Choroid plexus epithelial cell (primary cell): ENCODE measurements around the gene SARM1.

ENCODE experiments used
- DNase-seq: peaks from one replicate; pipeline ENCODE4 v3.0.0-alpha.2; 2010; ENCODE audit warnings: low read depth
- H3K4me3 ChIP-seq: 2 replicates; pipeline ENCODE4 v1.5.1; 2011; ENCODE audit warnings: low read depth, mild to moderate bottlenecking, control low read depth, low read length, moderate library complexity
- TF ChIP-seq, protein P1 (sequence below): conservative IDR thresholded peaks from 2 replicates; pipeline ENCODE4 v1.5.1; 2011; ENCODE audit warnings: low read depth, mild to moderate bottlenecking, control low read depth, inconsistent platforms, low read length, moderate library complexity

Gene SARM1

GRCh38 chr17:28368915-28369683 lies 2.4 kb upstream of the SARM1 start:
- no peak overlapping the region for H3K4me3 ChIP-seq
- DNase-seq: no peak
- TF ChIP-seq, protein P1, sequence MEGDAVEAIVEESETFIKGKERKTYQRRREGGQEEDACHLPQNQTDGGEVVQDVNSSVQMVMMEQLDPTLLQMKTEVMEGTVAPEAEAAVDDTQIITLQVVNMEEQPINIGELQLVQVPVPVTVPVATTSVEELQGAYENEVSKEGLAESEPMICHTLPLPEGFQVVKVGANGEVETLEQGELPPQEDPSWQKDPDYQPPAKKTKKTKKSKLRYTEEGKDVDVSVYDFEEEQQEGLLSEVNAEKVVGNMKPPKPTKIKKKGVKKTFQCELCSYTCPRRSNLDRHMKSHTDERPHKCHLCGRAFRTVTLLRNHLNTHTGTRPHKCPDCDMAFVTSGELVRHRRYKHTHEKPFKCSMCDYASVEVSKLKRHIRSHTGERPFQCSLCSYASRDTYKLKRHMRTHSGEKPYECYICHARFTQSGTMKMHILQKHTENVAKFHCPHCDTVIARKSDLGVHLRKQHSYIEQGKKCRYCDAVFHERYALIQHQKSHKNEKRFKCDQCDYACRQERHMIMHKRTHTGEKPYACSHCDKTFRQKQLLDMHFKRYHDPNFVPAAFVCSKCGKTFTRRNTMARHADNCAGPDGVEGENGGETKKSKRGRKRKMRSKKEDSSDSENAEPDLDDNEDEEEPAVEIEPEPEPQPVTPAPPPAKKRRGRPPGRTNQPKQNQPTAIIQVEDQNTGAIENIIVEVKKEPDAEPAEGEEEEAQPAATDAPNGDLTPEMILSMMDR: no peak

DNA sequence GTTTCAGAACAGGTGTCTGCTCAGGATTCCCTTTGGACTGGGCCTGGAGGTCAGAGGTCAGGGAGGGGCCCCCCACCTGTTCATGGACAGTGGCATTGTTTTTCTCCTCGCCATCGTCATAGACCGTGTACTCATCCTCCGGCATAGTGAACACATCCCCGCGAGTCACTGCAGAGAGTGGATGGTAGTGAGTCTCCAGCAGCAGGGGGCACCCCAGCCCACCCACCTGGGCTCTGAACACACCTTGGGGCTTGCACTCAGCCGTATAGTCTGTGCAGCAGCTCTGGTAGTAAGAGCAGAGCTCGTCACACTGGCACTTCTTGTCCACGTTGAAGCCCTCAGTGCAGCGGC lies 1.8 kb upstream of the SARM1 start:
- no peak for DNase-seq
- TF ChIP-seq, protein P1: no peak
- no peak overlapping the region for H3K4me3 ChIP-seq

DNA sequence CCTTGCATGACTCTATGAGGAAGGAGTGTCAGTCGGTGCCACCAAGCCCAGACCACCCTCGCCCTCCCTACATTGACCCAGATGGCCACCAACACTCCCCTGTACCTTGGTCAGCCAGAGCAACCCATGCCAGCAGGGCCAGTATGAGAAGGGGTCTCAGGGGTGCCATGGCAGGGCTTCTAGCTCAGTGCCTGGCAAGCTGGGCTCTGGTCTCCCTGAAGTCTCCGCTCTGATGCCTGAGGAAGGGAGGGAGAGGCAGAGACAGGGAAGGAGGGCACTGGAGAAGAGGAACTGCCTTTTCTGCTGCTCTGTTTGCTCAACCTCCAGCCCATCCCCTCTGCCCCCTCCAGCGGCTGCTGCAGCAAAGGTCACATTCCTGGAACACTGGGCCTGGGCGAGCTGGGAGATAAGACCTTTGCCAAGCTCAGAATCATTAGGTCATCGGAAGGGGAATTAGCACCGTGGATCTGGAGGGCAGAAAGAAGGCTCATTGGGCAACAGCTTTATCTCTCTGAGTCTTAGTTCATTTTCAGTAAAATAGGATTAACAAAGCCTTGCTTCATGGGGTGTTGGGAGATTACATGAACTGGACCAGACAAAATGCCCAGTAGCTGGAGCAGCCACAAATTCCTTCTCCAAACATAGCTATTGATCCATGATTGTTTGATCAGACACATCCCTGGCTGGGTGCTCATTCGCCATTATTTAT lies 1.3 kb upstream of the SARM1 start, which contains the start of gene VTN:
Gene VTN, minus strand, starts transcription at position 273 of the 709 bp plus-strand sequence. Its CDS starts 104 bp downstream, at position 169.
- DNase-seq: peak; percentile 26
- peak within 1 kb of the TSS; percentile 56 for H3K4me3 ChIP-seq
- TF ChIP-seq, protein P1: no peak

DNA sequence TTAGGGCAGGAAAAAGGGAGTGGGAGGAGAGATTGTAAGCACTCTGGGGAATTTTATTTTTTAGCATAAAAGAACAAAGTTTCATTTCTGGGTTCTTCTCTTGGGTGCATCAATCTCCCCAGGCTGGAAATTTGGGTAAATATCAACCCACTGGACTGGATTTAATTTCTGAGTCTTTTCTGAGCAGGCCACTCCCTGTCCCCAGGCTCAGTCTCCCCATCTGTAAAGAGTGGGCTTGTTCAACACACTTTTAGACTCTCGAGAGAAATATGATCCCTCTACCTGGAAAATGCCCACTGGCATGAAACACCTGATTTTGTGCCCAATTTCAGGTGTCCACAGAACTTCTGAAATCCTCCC lies 770 bp upstream of the SARM1 start:
- TF ChIP-seq, protein P1: no peak
- no peak for DNase-seq
- no peak overlapping the region for H3K4me3 ChIP-seq

DNA sequence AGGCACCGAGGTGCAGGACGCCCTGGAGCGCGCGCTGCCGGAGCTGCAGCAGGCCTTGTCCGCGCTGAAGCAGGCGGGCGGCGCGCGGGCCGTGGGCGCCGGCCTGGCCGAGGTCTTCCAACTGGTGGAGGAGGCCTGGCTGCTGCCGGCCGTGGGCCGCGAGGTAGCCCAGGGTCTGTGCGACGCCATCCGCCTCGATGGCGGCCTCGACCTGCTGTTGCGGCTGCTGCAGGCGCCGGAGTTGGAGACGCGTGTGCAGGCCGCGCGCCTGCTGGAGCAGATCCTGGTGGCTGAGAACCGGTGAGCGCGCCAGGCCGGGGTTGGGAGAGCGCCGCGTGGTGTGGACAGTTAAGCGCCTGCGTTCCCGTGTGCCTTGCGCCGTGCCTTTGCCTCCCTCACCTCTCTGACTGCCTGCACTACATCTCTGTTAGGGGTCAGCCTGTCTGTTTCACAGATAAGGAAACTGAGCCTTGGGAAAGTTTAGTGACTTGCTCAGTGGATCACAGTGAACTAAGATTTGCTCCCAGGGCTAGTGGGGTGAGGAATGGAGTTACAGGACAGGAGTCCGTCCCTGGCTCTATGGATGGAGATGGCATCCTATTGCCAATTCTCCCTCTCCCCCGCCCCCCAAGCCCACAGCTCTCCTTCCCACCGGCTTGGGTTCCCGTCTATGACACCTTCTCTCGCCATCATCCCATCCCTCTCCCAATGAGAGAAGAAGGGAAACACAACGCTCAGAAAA lies 880 bp downstream of the SARM1 start:
- TF ChIP-seq, protein P1: no peak
- DNase-seq: peak; percentile 23
- peak overlapping the region; percentile 56 for H3K4me3 ChIP-seq

DNA sequence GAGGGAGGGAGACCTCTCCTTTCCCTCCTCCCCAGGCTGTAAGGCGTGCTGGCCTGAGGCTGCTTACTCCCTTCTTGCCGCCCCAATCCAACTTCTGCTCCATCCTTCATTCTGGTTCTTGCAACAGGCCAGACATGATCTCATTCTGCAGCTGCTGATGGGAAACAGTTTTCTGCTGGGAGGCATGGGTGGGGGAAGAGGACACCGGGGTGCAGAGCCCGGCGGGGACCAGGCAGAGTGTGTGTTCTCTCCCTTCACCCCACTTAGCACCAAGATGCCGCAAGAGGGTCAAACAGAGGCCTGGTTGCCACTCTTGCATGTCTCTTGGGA lies 1.4 kb downstream of the SARM1 start:
- no peak for DNase-seq
- TF ChIP-seq, protein P1: no peak
- no peak overlapping the region for H3K4me3 ChIP-seq
